Myocyte (in vitro differentiated cells): Measurements from ENCODE around the gene ABCB6. TPM values are rescaled to one million over a fixed set of nuclear protein-coding genes. Genes with fewer than 3 reads are reported as not detected.

ENCODE experiments used
- DNase-seq: peaks from one replicate; pipeline ENCODE4 v3.0.0-alpha.2; 2012; ENCODE audit warnings: low read depth
- total RNA-seq: library from RNA; depleted of rRNA; stranded (reverse); fragments of >200 nt; gene quantifications from 2 replicates; pipeline ENCODE4 v1.2.3, GENCODE V29; 2014

ABCB6 gene
- total RNA-seq, 1 donor from 2014 or later, result 46.2 TPM

GRCh38 chr2:219186754-219187456 is 31.9 kb downstream of the ABCB6 start:
- DNase-seq, result no peak

- DNase-seq, result no peak
These were observed 34.6 kb downstream of the ABCB6 start for GRCh38 chr2:219184121-219184520.

DNA sequence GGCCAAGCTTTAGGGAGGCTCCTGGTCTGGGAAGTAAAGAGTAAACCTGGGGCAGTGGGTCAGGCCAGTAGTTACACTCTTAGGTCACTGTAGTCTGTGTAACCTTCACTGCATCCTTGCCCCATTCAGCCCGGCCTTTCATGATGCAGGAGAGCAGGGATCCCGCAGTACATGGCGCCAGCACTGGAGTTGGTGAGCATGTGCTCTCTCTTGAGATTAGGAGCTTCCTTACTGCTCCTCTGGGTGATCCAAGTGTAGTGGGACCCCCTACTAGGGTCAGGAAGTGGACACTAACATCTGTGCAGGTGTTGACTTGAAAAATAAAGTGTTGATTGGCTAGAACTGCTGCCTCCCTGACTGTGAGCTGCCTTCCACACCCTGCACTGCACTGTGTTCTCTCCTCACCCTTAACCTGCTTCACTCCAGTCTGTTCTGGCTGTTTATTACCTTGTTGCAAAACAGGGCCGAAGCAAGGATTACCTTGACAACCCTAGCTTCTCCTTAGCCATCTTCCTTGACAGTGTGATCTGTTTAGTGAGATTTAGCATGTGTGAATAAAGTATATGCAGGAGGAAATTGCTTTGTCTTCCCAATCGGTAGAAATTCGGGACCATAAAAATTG is 35.5 kb downstream of the ABCB6 start:
- DNase-seq, result no peak

DNA sequence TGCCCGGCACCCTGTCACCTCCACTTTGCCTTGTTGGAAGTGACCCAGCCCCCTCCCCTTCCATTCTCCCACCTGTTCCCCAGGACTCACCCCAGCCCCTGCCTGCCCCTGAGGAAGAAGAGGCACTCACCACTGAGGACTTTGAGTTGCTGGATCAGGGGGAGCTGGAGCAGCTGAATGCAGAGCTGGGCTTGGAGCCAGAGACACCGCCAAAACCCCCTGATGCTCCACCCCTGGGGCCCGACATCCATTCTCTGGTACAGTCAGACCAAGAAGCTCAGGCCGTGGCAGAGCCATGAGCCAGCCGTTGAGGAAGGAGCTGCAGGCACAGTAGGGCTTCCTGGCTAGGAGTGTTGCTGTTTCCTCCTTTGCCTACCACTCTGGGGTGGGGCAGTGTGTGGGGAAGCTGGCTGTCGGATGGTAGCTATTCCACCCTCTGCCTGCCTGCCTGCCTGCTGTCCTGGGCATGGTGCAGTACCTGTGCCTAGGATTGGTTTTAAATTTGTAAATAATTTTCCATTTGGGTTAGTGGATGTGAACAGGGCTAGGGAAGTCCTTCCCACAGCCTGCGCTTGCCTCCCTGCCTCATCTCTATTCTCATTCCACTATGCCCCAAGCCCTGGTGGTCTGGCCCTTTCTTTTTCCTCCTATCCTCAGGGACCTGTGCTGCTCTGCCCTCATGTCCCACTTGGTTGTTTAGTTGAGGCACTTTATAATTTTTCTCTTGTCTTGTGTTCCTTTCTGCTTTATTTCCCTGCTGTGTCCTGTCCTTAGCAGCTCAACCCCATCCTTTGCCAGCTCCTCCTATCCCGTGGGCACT is 36.2 kb downstream of the ABCB6 start:
- DNase-seq, result no peak

DNA sequence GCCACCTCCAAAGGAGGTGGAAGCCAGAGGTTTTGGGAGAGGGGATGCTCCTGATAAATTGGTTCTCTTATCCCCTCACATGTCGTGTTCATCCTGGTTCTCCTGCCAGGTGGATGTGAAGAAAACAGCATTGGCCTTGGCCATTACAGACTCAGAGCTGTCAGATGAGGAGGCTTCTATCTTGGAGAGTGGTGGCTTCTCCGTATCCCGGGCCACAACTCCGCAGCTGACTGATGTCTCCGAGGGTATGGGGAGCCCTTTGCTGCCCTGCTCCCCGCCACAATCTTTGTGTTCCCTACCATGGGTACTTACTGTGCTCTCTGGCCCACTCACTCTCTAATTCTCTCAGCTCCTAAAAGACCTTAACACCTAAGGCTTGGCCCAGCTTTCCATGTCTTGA is 37.2 kb downstream of the ABCB6 start:
- no peak for DNase-seq

DNA sequence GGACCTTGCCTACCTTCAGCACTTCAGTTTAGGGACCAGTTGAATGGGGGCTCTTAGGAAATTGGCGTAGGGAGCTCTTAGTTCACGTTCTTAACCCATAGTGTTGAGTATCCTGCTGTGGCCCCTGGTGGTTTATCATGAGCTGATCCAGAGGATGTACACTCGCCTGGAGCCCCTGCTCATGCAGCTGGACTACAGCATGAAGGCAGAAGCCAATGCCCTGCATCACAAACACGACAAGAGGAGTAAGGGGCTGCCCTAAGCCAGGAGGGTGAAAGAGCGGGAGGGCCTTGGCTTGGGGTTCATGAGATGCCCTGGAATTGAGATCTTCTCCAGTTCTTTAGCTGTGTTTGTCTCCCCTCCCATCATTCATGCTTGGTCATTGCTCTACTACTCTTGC is 37.8 kb downstream of the ABCB6 start:
- no peak for DNase-seq

GRCh38 chr2:219179601-219180465 is 38.9 kb downstream of the ABCB6 start:
- no peak for DNase-seq

GRCh38 chr2:219178377-219179175 is 40.2 kb downstream of the ABCB6 start:
- peak; percentile 39 for DNase-seq

DNA sequence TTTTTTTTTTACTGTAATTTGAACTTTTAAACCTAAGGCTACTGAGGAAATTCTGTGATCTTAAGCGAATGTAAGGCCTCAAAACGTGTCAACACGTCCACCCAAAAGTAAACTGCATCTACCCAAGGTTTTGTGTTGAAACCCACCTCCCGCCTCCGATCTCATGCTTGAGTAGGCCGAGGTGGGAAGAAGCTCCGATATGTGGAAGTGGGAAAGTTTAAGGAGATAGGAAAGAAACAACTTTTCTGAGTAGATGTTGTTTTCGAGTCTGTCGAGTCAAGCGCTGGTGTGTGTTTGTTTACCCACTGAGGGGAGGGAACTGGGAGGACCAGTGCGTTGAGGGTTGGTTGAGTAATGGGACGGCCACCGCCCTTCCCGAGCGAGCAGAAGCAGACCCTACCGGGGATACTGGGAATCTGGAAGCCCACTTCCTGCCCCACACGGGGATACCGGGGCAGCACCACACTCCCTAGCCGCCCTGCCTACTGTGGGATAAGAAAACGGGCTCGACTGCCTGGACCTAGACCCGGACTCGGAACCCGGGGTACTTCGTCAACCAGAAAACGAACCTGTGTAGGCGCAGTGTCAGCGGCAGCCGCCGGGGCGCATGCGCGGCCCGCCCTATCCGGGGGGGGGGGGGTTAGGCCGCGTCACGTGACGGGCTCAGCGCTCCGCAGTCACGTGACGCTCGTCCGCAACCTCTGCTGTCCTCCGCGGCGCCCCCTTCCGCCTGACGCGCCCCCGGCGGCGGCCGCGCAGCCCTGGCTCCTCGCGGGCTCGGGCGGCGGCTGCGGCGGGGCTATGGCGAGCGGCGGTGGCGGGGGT is 41.0 kb downstream of the ABCB6 start, which contains the start of gene RETREG2:
Gene RETREG2, plus strand, starts transcription at position 724 of the 825 bp plus-strand sequence. Its CDS starts 78 bp downstream, at position 802.
- peak; percentile 89 for DNase-seq

DNA sequence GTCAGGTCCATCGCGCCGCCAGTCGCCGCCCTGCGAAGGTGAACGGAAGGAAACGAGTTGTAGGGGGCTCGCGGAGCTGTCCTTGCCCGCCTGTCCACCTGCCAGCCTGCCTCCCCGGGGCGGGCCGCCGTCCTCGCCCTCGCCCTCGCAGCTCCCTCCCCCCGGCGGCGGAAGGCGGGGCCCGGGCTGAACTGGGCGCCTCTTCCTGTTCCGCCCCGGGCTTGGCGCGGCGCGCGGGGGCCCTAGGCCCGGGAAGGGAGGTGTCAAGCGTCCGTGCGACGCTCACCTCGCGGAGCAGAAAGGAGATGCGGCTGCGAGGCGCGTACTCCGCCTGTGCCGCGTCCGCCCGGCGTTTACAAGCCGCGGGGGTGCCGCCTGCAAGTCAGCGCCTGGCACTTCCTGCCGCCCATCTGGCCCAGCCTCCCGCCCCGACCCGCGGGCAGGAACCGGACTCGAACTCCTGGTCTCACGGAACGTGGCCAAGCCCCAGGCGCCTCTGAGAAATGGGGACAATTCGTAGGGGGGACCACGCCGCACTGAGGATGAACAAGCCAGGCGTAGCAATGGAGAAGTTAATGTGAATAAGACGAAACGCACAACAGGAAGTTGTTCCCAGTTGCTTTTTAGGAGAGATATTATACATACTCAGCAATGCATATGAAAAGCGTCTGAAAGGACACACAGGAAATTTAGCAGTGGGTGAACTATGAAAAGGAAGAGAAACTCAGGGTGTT is 41.8 kb downstream of the ABCB6 start, which contains the start of gene CNPPD1:
Gene CNPPD1, minus strand, starts transcription at position 108 of the 734 bp plus-strand sequence. Its CDS starts 97 bp downstream, at position 11.
- DNase-seq, result peak; percentile 87

- peak; percentile 69 for DNase-seq
These were observed 42.6 kb downstream of the ABCB6 start for GRCh38 chr2:219175928-219176817.

DNA sequence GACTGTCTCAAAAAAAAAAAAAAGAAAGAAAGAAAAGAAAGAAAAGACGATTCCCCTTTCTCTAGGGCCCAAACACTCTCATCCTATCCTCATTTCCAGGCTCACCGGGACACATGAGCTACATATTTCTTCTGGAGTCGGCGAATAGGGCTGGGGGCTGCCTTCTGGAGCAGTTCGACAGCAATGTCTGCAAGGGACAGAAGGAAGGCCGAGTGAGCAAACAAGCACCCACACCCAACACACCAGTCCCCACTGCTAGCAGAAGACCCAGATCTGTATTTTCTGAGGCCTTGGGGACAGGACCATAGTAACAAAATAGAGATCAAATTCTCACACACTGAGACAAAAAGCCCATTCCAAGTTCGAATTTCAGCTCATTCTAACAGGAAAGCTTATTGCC is 43.3 kb downstream of the ABCB6 start:
- DNase-seq, result no peak

GRCh38 chr2:219174801-219175200 is 44.0 kb downstream of the ABCB6 start:
- no peak for DNase-seq

DNA sequence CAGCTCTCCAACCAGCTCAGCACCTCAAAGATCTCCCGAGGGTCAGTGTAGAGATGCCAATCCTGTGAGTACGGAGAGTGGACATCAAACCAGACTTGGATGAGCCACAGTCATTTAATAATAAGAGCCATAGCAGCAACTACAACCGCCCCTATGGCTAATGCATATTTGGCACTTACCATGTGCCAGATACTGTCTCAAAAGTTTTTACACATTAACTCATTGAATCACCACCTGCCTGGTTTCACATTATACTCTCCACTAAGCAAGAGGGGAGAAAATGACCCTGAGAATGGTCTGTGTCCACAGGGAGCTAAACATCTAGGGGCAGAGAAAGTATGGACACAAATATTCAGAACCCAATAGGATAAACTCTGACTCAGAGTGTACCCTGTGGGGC is 44.6 kb downstream of the ABCB6 start:
- DNase-seq, result no peak

- no peak for DNase-seq
These were observed 45.6 kb downstream of the ABCB6 start for GRCh38 chr2:219173176-219173575.

GRCh38 chr2:219172231-219173154 is 46.3 kb downstream of the ABCB6 start:
- no peak for DNase-seq
